AG04450 (cell line): ENCODE measurements around the gene CHI3L1. TPM values are rescaled to one million over a fixed set of nuclear protein-coding genes. Genes with fewer than 3 reads are reported as not detected.

Experiments used
- CTCF ChIA-PET: fragments of 300-600, 350-600 bp; formaldehyde crosslinking; extraction: SDS; loops from one replicate; lab custom pipeline; 2022; ENCODE audit warnings: antibody characterized with exemption, inconsistent platforms; lab: Charles Lee
- POLR2A ChIA-PET: fragments of 350-600 bp; formaldehyde crosslinking; extraction: SDS; loops from one replicate; lab custom pipeline; 2021; ENCODE audit warnings: antibody characterized with exemption, inconsistent platforms; lab: Yijun Ruan, JAX
- DNase-seq: peaks from one replicate; pipeline ENCODE4 v3.0.0-alpha.2; 2011; ENCODE audit warnings: low read depth, low spot score
- H3K27ac ChIP-seq: one replicate; pipeline ENCODE4 v1.5.1; 2012; ENCODE audit warnings: low read depth, low read length, control low read depth
- H3K27me3 ChIP-seq: one replicate; pipeline ENCODE4 v1.6.0; 2012; ENCODE audit warnings: low read length; ENCODE audit not compliant: control insufficient read depth, insufficient read depth
- H3K4me3 ChIP-seq: 2 replicates; pipeline ENCODE4 v1.5.1; 2011; ENCODE audit warnings: mild to moderate bottlenecking, low read depth, low read length, control low read depth
- H3K9me3 ChIP-seq: 2 replicates; pipeline ENCODE4 v1.5.1; 2012; ENCODE audit warnings: low read length; ENCODE audit not compliant: control insufficient read depth, insufficient read depth
- CTCF ChIP-seq: IDR thresholded peaks from 2 replicates; pipeline ENCODE4 v1.5.1; 2011; ENCODE audit warnings: low read depth, low read length, control low read depth, inconsistent platforms
- polyA plus RNA-seq: library from polyadenylated mRNA; depleted of rRNA; stranded (reverse); fragments of >200 nt; gene quantifications from 2 replicates; pipeline ENCODE4 v1.2.3, GENCODE V29; 2011

The CHI3L1 gene
- polyA plus RNA-seq, 1 experiment: 6.4 TPM

- peaks cover 54% of the 10 kb centered on the region for H3K27me3 ChIP-seq
- H3K4me3 ChIP-seq: no peak overlapping the region
- no peak for TF ChIP-seq CTCF
- DNase-seq: no peak
- H3K9me3 ChIP-seq: peaks cover 3% of the 10 kb centered on the region; the same call in 1 of the 2 replicates
- H3K27ac ChIP-seq: no peak overlapping the region
- ChIA-PET POLR2A (no interaction called here), CTCF (interaction anchor here (1.1 to 2.4 kb wide), 4 partner anchors 10 to 123 kb away, joined by 3 to 16 read pairs (median 4); no protein-coding TSS in a partner anchor)
Measured at GRCh38 chr1:203162403-203162802, 24.1 kb downstream of the CHI3L1 start.

GRCh38 chr1:203161703-203162102 lies 24.8 kb downstream of the CHI3L1 start:
- Histone ChIP-seq H3K9me3 (peaks cover 3% of the 10 kb centered on the region; the same call in 1 of the 2 replicates), H3K27ac (no peak overlapping the region), H3K4me3 (no peak overlapping the region), H3K27me3 (peaks cover 54% of the 10 kb centered on the region)
- CTCF ChIA-PET: interaction anchor here (1.1 to 2.4 kb wide), 4 partner anchors 11 to 123 kb away, joined by 3 to 16 read pairs (median 4); no protein-coding TSS in a partner anchor
- DNase-seq: no peak
- no peak for TF ChIP-seq CTCF
- POLR2A ChIA-PET: no interaction called here

GRCh38 chr1:203161175-203161574 lies 25.3 kb downstream of the CHI3L1 start:
- no peak for DNase-seq
- CTCF ChIA-PET: interaction anchor here (2.4 kb wide), 1 partner anchor 11 kb away, joined by 16 read pairs; no protein-coding TSS in a partner anchor
- POLR2A ChIA-PET: no interaction called here
- no peak for TF ChIP-seq CTCF
- Histone ChIP-seq H3K27ac (no peak overlapping the region), H3K4me3 (no peak overlapping the region), H3K27me3 (peaks cover 54% of the 10 kb centered on the region), H3K9me3 (peaks cover 3% of the 10 kb centered on the region; the same call in 1 of the 2 replicates)

- Histone ChIP-seq H3K27ac (no peak overlapping the region), H3K4me3 (no peak overlapping the region), H3K9me3 (peaks cover 3% of the 10 kb centered on the region; the same call in 1 of the 2 replicates), H3K27me3 (peaks cover 46% of the 10 kb centered on the region)
- POLR2A ChIA-PET: no interaction called here
- DNase-seq: no peak
- CTCF ChIA-PET: interaction anchor here (0.7 kb wide), 1 partner anchor 56 kb away, joined by 4 read pairs; no protein-coding TSS in a partner anchor
- TF ChIP-seq CTCF: no peak
Measured at GRCh38 chr1:203159844-203160243, 26.7 kb downstream of the CHI3L1 start.

GRCh38 chr1:203158960-203159665 lies 27.4 kb downstream of the CHI3L1 start:
- no peak for TF ChIP-seq CTCF
- H3K27ac ChIP-seq: no peak overlapping the region
- H3K9me3 ChIP-seq: peaks cover 3% of the 10 kb centered on the region; the same call in 1 of the 2 replicates
- H3K27me3 ChIP-seq: peaks cover 42% of the 10 kb centered on the region
- H3K4me3 ChIP-seq: no peak overlapping the region
- no peak for DNase-seq
- CTCF ChIA-PET: interaction anchor here (0.7 to 1.8 kb wide), 6 partner anchors 14 to 119 kb away, joined by 3 to 7 read pairs (median 4); no protein-coding TSS in a partner anchor
- POLR2A ChIA-PET: no interaction called here
